ENCODE data around the gene CNTNAP2. TPM values are rescaled to one million over a fixed set of nuclear protein-coding genes. Genes with fewer than 3 reads are reported as not detected.
A peak's percentile ranks its signal among the peaks of the same experiment; 100 is the strongest.

The CNTNAP2 gene
- total and polyA plus RNA-seq, 2 experiments from 2014 or later = not detected

DNA sequence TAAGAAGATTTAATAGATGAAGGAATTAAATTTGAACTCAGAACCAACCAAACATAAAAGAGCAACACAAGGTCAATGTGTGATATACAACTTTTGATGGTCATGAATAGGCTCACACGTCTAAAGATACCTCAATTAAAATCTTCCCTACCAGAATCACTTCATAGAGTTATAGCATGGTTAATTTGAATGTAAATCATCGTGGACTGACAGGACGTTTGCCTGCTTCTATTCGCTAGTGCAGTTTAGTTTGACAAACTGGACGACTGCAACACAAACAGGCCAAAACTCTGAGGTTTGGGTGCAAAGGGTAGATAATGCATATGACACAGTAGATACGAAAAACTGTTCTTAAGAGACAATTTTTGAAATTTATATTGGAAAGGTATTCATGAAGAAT, 32.5 kb upstream of the CNTNAP2 start:
- DNase-seq = no peak
- Histone ChIP-seq H3K79me2 (ENCODE audit: insufficient read depth) (no peaks in the 10 kb centered on the region), H3K27me3 (replicated peaks; ENCODE audit: insufficient read depth) (no peaks in the 10 kb centered on the region), H3K9me2 (ENCODE audit: insufficient read depth) (no peaks in the 10 kb centered on the region), H3K4me2 (ENCODE audit: unreplicated experiment) (no peak overlapping the region), H3K27ac (no peak overlapping the region), H3F3A (ENCODE audit: insufficient read depth) (no peaks in the 10 kb centered on the region), H2AFZ (no peak overlapping the region), H3K4me1 (ENCODE audit: insufficient read depth) (no peaks in the 10 kb centered on the region), H4K20me1 (ENCODE audit: insufficient read depth) (no peaks in the 10 kb centered on the region), H3K9me3 (ENCODE audit: low read depth) (no peaks in the 10 kb centered on the region), H3K4me3 (no peak overlapping the region), H3K9ac (no peak overlapping the region), H3K36me3 (ENCODE audit: low read depth) (no peaks in the 10 kb centered on the region)
- WGBS, 2 experiments (ENCODE audit: low coverage in 1 of 2, low lambda C conversion rate in 2 of 2, missing lambda C conversion rate in 2 of 2) = 13 to 18% methylated on average over 6 of the region's 6 CpGs
- TF ChIP-seq EZH2phosphoT487 (IDR thresholded peaks at IDR 0.05; ENCODE audit: insufficient read depth, low read depth) (no peak), EZH2 (IDR thresholded peaks at IDR 0.05; ENCODE audit: insufficient read depth, poor library complexity, severe bottlenecking) (no peak)
- in situ Hi-C loops (cut with MboI) = no loop called here

DNA sequence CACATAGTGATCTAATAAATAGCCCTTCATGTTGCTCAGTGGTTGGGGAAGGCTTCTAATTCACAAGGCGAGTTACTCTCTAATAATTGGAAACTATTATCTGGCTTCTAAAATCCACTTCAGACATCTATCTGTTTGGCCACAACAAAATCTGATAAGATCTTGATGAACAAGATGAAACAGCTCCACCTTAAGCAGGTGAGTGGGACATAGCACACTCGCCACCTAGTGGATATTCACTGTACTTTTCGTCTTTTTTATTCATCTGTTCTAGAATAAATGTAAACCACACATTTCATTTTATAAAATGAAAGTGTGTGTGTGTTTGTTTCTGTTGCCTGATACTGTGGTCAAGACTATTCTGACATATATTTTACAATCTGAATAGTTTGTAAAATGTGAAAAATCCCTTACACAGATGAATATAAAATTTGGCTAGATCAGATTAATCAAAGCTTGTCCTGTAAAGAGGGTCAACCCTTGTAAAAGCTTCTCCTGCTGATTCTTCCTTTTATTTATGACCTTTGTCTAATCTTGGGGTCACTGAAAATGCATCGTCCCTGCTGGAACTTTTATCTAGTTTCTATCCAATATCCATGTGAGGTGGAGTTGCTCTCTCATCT, 26.5 kb upstream of the CNTNAP2 start:
- no peak for TF ChIP-seq EZH2 (IDR thresholded peaks at IDR 0.05; ENCODE audit: insufficient read depth, poor library complexity, severe bottlenecking)
- TF ChIP-seq EZH2phosphoT487 (IDR thresholded peaks at IDR 0.05; ENCODE audit: insufficient read depth, low read depth) = no peak

DNA sequence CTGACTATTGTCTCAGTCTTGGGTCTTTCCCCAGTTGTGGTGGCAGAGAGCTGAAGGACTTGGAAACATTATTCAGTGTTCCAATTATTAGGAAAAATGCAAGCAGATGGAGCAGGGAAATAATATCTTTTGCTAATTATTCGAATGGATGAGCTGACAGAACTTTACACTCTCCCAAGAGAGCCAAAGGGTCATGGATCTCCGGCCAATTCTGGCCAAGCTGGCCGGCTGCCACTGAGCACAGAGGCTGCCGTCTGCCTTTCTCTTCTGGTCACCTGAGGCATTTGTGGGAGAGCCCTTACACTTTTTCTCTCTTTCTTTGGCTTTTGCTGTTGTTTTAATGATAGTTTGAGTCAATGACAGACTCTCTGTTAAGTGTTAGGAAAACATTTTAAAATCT, 22.2 kb upstream of the CNTNAP2 start:
- H3K4me2 ChIP-seq (ENCODE audit: unreplicated experiment) = no peak overlapping the region
- no peak for DNase-seq
- in situ Hi-C loops (cut with MboI) = no loop called here
- TF ChIP-seq EZH2phosphoT487 (IDR thresholded peaks at IDR 0.05; ENCODE audit: insufficient read depth, low read depth) (no peak), EZH2 (IDR thresholded peaks at IDR 0.05; ENCODE audit: insufficient read depth, poor library complexity, severe bottlenecking) (no peak)
- no peaks in the 10 kb centered on the region for H3K36me3 ChIP-seq (ENCODE audit: low read depth)
- 23 to 27% methylated on average over 4 of the region's 4 CpGs for WGBS, 2 experiments (ENCODE audit: low coverage in 1 of 2, low lambda C conversion rate in 2 of 2, missing lambda C conversion rate in 2 of 2)
- no peaks in the 10 kb centered on the region for H3F3A ChIP-seq (ENCODE audit: insufficient read depth)
- no peaks in the 10 kb centered on the region for H3K79me2 ChIP-seq (ENCODE audit: insufficient read depth)
- no peaks in the 10 kb centered on the region for H4K20me1 ChIP-seq (ENCODE audit: insufficient read depth)
- H3K9ac ChIP-seq = no peak overlapping the region
- no peak overlapping the region for H3K27ac ChIP-seq
- no peaks in the 10 kb centered on the region for H3K4me1 ChIP-seq (ENCODE audit: insufficient read depth)
- H3K4me3 ChIP-seq = no peak overlapping the region
- no peaks in the 10 kb centered on the region for H3K27me3 ChIP-seq (replicated peaks; ENCODE audit: insufficient read depth)
- H3K9me2 ChIP-seq (ENCODE audit: insufficient read depth) = no peaks in the 10 kb centered on the region
- no peak overlapping the region for H2AFZ ChIP-seq
- H3K9me3 ChIP-seq (ENCODE audit: low read depth) = no peaks in the 10 kb centered on the region

More for the DNA sequence above, 26.5 kb upstream of the CNTNAP2 start:
- H2AFZ ChIP-seq = no peak overlapping the region
- no peak overlapping the region for H3K4me2 ChIP-seq (ENCODE audit: unreplicated experiment)
- H3K9me2 ChIP-seq (ENCODE audit: insufficient read depth) = no peaks in the 10 kb centered on the region
- WGBS, 2 experiments (ENCODE audit: low coverage in 1 of 2, low lambda C conversion rate in 2 of 2, missing lambda C conversion rate in 2 of 2) = 2% methylated on average over 4 of the region's 4 CpGs
- no peaks in the 10 kb centered on the region for H3K9me3 ChIP-seq (ENCODE audit: low read depth)
- H3F3A ChIP-seq (ENCODE audit: insufficient read depth) = no peaks in the 10 kb centered on the region
- H3K4me3 ChIP-seq = no peak overlapping the region
- H3K27me3 ChIP-seq (replicated peaks; ENCODE audit: insufficient read depth) = no peaks in the 10 kb centered on the region
- peak; percentile 18 for DNase-seq
- no peaks in the 10 kb centered on the region for H3K4me1 ChIP-seq (ENCODE audit: insufficient read depth)
- H4K20me1 ChIP-seq (ENCODE audit: insufficient read depth) = no peaks in the 10 kb centered on the region
- H3K36me3 ChIP-seq (ENCODE audit: low read depth) = no peaks in the 10 kb centered on the region
- H3K27ac ChIP-seq = no peak overlapping the region
- H3K79me2 ChIP-seq (ENCODE audit: insufficient read depth) = no peaks in the 10 kb centered on the region
- no peak overlapping the region for H3K9ac ChIP-seq
- in situ Hi-C loops (cut with MboI) = no loop called here

DNA sequence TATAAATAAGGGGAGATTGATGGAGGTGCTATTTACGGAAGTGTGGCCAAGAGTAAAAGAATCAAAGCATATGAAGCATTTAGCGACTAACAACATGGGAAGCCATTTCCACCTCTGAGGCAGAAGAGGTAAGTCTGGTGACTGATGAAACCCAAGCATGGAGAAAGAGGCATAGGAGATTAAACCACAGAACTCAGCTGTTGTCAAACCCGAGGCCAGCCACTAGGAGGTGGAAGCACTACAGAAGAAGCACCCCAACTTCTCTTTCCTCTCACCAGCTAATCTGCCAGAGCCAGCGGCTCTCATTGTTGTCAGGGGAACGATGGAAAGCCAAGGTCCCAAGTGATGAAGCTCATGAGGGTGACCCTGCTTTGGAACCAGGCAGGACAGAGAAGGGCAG, 19.6 kb upstream of the CNTNAP2 start:
- Histone ChIP-seq H3F3A (ENCODE audit: insufficient read depth) (no peaks in the 10 kb centered on the region), H3K9me2 (ENCODE audit: insufficient read depth) (no peaks in the 10 kb centered on the region), H3K4me1 (ENCODE audit: insufficient read depth) (no peaks in the 10 kb centered on the region), H3K36me3 (ENCODE audit: low read depth) (no peaks in the 10 kb centered on the region), H2AFZ (no peak overlapping the region), H3K4me2 (ENCODE audit: unreplicated experiment) (no peak overlapping the region), H3K79me2 (ENCODE audit: insufficient read depth) (no peaks in the 10 kb centered on the region), H4K20me1 (ENCODE audit: insufficient read depth) (no peaks in the 10 kb centered on the region), H3K9me3 (ENCODE audit: low read depth) (no peaks in the 10 kb centered on the region), H3K9ac (no peak overlapping the region), H3K27ac (no peak overlapping the region), H3K4me3 (no peak overlapping the region), H3K27me3 (replicated peaks; ENCODE audit: insufficient read depth) (no peaks in the 10 kb centered on the region)
- TF ChIP-seq EZH2phosphoT487 (IDR thresholded peaks at IDR 0.05; ENCODE audit: insufficient read depth, low read depth) (no peak), EZH2 (IDR thresholded peaks at IDR 0.05; ENCODE audit: insufficient read depth, poor library complexity, severe bottlenecking) (no peak)
- 13 to 20% methylated on average over 5 of the region's 5 CpGs for WGBS, 2 experiments (ENCODE audit: low coverage in 1 of 2, low lambda C conversion rate in 2 of 2, missing lambda C conversion rate in 2 of 2)
- no peak for DNase-seq
- in situ Hi-C loops (cut with MboI) = no loop called here

DNA sequence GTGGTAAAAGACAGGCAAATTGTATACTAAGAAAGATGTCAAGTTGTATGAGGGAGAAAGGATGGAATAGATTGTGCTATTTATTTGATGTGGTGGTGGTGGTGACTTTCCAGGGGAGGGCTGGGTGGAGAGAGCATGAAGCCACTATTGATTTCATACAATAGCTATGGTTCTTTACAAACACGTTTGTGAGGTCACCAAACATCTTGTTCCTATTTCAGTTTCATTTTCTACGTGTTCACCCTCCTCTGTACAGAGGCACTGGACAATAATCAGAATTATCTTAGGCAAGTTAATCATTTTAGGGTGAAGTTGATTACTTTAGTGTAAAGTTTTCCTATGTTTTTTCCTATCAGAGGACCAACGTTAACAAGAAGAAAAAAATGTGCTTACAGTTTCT, 10.3 kb upstream of the CNTNAP2 start:
- Histone ChIP-seq H2AFZ (no peak overlapping the region), H3K9me3 (ENCODE audit: low read depth) (no peaks in the 10 kb centered on the region), H3K4me1 (ENCODE audit: insufficient read depth) (no peaks in the 10 kb centered on the region), H3K36me3 (ENCODE audit: low read depth) (no peaks in the 10 kb centered on the region), H3K9ac (no peak overlapping the region), H3K4me3 (no peak overlapping the region), H3K27me3 (replicated peaks; ENCODE audit: insufficient read depth) (no peaks in the 10 kb centered on the region), H4K20me1 (ENCODE audit: insufficient read depth) (no peaks in the 10 kb centered on the region), H3K79me2 (ENCODE audit: insufficient read depth) (no peaks in the 10 kb centered on the region), H3K27ac (no peak overlapping the region), H3F3A (ENCODE audit: insufficient read depth) (no peaks in the 10 kb centered on the region), H3K9me2 (ENCODE audit: insufficient read depth) (no peaks in the 10 kb centered on the region), H3K4me2 (ENCODE audit: unreplicated experiment) (no peak overlapping the region)
- no peak for TF ChIP-seq EZH2phosphoT487 (IDR thresholded peaks at IDR 0.05; ENCODE audit: insufficient read depth, low read depth)
- DNase-seq = no peak
- WGBS, 2 experiments (ENCODE audit: low coverage in 1 of 2, low lambda C conversion rate in 2 of 2, missing lambda C conversion rate in 2 of 2) = 6% methylated on average over 3 of the region's 3 CpGs
- in situ Hi-C loops (cut with MboI) = no loop called here

Data from GM23248 (cell line).